NCI-H748 (cell line): ENCODE measurements around the gene CLTRN.

ENCODE experiments used
- DNase-seq: peaks from one replicate; lab custom pipeline; 2025; ENCODE audit not compliant: unreplicated experiment; lab: John Stamatoyannopoulos, UW

CLTRN gene

GRCh38 chrX:15579778-15580747 lies 84.5 kb downstream of the CLTRN start:
- DNase-seq, result no peak
